ENCODE results near the gene SNED1.

- TF ChIP-seq, protein P1, sequence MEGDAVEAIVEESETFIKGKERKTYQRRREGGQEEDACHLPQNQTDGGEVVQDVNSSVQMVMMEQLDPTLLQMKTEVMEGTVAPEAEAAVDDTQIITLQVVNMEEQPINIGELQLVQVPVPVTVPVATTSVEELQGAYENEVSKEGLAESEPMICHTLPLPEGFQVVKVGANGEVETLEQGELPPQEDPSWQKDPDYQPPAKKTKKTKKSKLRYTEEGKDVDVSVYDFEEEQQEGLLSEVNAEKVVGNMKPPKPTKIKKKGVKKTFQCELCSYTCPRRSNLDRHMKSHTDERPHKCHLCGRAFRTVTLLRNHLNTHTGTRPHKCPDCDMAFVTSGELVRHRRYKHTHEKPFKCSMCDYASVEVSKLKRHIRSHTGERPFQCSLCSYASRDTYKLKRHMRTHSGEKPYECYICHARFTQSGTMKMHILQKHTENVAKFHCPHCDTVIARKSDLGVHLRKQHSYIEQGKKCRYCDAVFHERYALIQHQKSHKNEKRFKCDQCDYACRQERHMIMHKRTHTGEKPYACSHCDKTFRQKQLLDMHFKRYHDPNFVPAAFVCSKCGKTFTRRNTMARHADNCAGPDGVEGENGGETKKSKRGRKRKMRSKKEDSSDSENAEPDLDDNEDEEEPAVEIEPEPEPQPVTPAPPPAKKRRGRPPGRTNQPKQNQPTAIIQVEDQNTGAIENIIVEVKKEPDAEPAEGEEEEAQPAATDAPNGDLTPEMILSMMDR (IDR thresholded peaks at IDR 0.05) = no peak
- no peak for TF ChIP-seq POLR2A (IDR thresholded peaks at IDR 0.05)
These were observed 32.4 kb upstream of the SNED1 start for GRCh38 chr2:240965905-240966456.
